DND-41 (cell line): ENCODE results near the gene ENPP5.

Experiments used
- EZH2 ChIP-seq: IDR thresholded peaks from 3 replicates; pipeline ENCODE4 v1.6.1; 2012; ENCODE audit warnings: borderline replicate concordance, low read depth, mild to moderate bottlenecking, moderate library complexity, low read length, inconsistent platforms; ENCODE audit not compliant: severe bottlenecking
- TF ChIP-seq, protein P1 (sequence below): IDR thresholded peaks from 2 replicates; pipeline ENCODE4 v1.5.1; 2012; ENCODE audit warnings: borderline replicate concordance, low read length, moderate library complexity, mild to moderate bottlenecking; ENCODE audit not compliant: poor library complexity, severe bottlenecking; ENCODE audit errors: extremely low read depth

DNA sequence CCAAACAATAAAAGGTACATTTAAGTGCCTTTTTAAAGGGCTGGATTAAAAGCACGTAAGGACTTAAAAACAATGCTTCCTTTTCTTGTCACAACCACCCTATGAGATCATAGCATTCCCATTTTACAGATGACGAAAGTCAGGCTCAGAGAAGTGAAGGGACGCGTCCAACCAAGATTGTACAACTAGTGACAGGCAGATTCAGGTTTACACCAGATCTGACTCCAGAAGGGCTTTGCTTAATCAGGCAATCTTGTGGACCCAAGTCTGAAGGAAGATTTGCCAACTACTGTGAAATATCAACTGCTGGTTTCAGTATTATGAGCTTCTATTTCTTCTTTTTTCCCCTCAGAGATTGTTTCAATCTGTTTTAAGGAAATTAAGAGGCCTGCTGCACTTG, 40.1 kb downstream of the ENPP5 start:
- TF ChIP-seq, protein P1, sequence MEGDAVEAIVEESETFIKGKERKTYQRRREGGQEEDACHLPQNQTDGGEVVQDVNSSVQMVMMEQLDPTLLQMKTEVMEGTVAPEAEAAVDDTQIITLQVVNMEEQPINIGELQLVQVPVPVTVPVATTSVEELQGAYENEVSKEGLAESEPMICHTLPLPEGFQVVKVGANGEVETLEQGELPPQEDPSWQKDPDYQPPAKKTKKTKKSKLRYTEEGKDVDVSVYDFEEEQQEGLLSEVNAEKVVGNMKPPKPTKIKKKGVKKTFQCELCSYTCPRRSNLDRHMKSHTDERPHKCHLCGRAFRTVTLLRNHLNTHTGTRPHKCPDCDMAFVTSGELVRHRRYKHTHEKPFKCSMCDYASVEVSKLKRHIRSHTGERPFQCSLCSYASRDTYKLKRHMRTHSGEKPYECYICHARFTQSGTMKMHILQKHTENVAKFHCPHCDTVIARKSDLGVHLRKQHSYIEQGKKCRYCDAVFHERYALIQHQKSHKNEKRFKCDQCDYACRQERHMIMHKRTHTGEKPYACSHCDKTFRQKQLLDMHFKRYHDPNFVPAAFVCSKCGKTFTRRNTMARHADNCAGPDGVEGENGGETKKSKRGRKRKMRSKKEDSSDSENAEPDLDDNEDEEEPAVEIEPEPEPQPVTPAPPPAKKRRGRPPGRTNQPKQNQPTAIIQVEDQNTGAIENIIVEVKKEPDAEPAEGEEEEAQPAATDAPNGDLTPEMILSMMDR: no peak
- no peak for TF ChIP-seq EZH2
